HL-60/S4 treated with phorbol 12-myristate 13-acetate at 8.2 ng/mL for 4 days and 3 days (cell line): ENCODE data around the gene RNLS.

ENCODE experiments used
- in situ Hi-C: fragments of 300-500 bp; cut with MboI; formaldehyde crosslinking; loops from 2 replicates; pipeline ENCODE4 v1.15.0; 2022; ENCODE audit warnings: low sequenced_read_pairs

RNLS gene

GRCh38 chr10:88555190-88555908, 27.8 kb downstream of the RNLS start:
- in situ Hi-C loops: loop anchor here (25.0 kb wide), 1 partner anchor 693 kb away; the partner anchor contains the start of genes KLLN and PTEN

GRCh38 chr10:88553116-88553752, 29.9 kb downstream of the RNLS start:
- in situ Hi-C loops: loop anchor here (25.0 kb wide), 1 partner anchor 691 kb away; the partner anchor contains the start of genes KLLN and PTEN

- in situ Hi-C loops: loop anchor here (25.0 kb wide), 1 partner anchor 689 kb away; the partner anchor contains the start of genes KLLN and PTEN
Measured at GRCh38 chr10:88551246-88551645, 31.9 kb downstream of the RNLS start.

- in situ Hi-C loops: no loop called here
Measured at GRCh38 chr10:88546497-88546896, 36.6 kb downstream of the RNLS start.

GRCh38 chr10:88545359-88545758, 37.8 kb downstream of the RNLS start:
- in situ Hi-C loops: no loop called here

- in situ Hi-C loops: no loop called here
Measured at GRCh38 chr10:88544140-88544870, 38.8 kb downstream of the RNLS start.

GRCh38 chr10:88542522-88542921, 40.6 kb downstream of the RNLS start:
- in situ Hi-C loops: no loop called here

GRCh38 chr10:88541116-88541626, 41.9 kb downstream of the RNLS start:
- in situ Hi-C loops: no loop called here

- in situ Hi-C loops: no loop called here
Measured at GRCh38 chr10:88540351-88540750, 42.8 kb downstream of the RNLS start.

- in situ Hi-C loops: no loop called here
Measured at GRCh38 chr10:88538048-88538447, 45.1 kb downstream of the RNLS start.

- in situ Hi-C loops: no loop called here
Measured at GRCh38 chr10:88537322-88537721, 45.8 kb downstream of the RNLS start.

GRCh38 chr10:88536437-88536836, 46.7 kb downstream of the RNLS start:
- in situ Hi-C loops: no loop called here

- in situ Hi-C loops: no loop called here
Measured at GRCh38 chr10:88534072-88534665, 48.9 kb downstream of the RNLS start.

GRCh38 chr10:88531392-88532052, 51.6 kb downstream of the RNLS start:
- in situ Hi-C loops: no loop called here

GRCh38 chr10:88530629-88531391, 52.3 kb downstream of the RNLS start:
- in situ Hi-C loops: no loop called here

- in situ Hi-C loops: no loop called here
Measured at GRCh38 chr10:88530093-88530492, 53.0 kb downstream of the RNLS start.

- in situ Hi-C loops: no loop called here
Measured at GRCh38 chr10:88528806-88529570, 54.1 kb downstream of the RNLS start.

- in situ Hi-C loops: no loop called here
Measured at GRCh38 chr10:88528201-88528600, 54.9 kb downstream of the RNLS start.

- in situ Hi-C loops: no loop called here
Measured at GRCh38 chr10:88527245-88527644, 55.9 kb downstream of the RNLS start.
